Kidney (tissue), 14 donors: ENCODE data around the gene AHSP. TPM values are rescaled to one million over a fixed set of nuclear protein-coding genes. Genes with fewer than 3 reads are reported as not detected.
"Not testable (repeated sequence)": the region's sequence is repeated elsewhere in the genome, so short reads cannot be mapped to it uniquely, and the experiment has no call there.

Experiments
- DNase-seq, 5 donors: peaks; one replicate each; pipeline ENCODE4 v3.0.0-alpha.2; 2013 to 2020
- FAIRE-seq: peaks from 2 replicates; lab custom pipeline; 2012; peaks lifted over from hg19 to GRCh38; lab: Jason Lieb, UNC
- H3K27ac ChIP-seq, 2 donors: one replicate each; pipeline ENCODE4 v1.7.0; 2013; ENCODE audit warnings: low read depth in 2 of 2, low read length in 2 of 2, inconsistent platforms in 1 of 2
- H3K27me3 ChIP-seq: one replicate; pipeline ENCODE4 v1.7.1; 2013; ENCODE audit warnings: low read length, inconsistent platforms; ENCODE audit not compliant: control insufficient read depth, insufficient read depth
- H3K36me3 ChIP-seq, 3 donors: one replicate each; pipeline versions ENCODE4 v1.7.0 to v1.7.1; 2013; ENCODE audit warnings: low read length in 3 of 3, control low read depth in 1 of 3, inconsistent platforms in 1 of 3; ENCODE audit not compliant: insufficient read depth in 3 of 3, control insufficient read depth in 2 of 3
- H3K4me1 ChIP-seq, 3 donors: one replicate each; pipeline versions ENCODE4 v1.7.0 to v1.7.1; 2013; ENCODE audit warnings: low read length in 3 of 3, inconsistent platforms in 1 of 3, low read depth in 1 of 3; ENCODE audit not compliant: control insufficient read depth in 2 of 3, insufficient read depth in 2 of 3
- H3K4me3 ChIP-seq, 3 donors: one replicate each; pipeline versions ENCODE4 v1.7.0 to v1.8.1; 2013; ENCODE audit warnings: low read length in 3 of 3, control low read depth in 1 of 3, inconsistent platforms in 1 of 3
- H3K9ac ChIP-seq, 3 donors: one replicate each; pipeline versions ENCODE4 v1.7.0 to v1.7.1; 2013; ENCODE audit warnings: low read length in 3 of 3, control low read depth in 1 of 3, inconsistent platforms in 1 of 3
- H3K9me3 ChIP-seq, 3 donors: one replicate each; pipeline versions ENCODE4 v1.7.0 to v1.7.1; 2013; ENCODE audit warnings: low read length in 3 of 3, control low read depth in 1 of 3, inconsistent platforms in 1 of 3; ENCODE audit not compliant: control insufficient read depth in 2 of 3, insufficient read depth in 1 of 3
- CTCF ChIP-seq: IDR thresholded peaks from 3 replicates; pipeline ENCODE4 v1.5.1; 2012; ENCODE audit warnings: mild to moderate bottlenecking, moderate library complexity, borderline replicate concordance; ENCODE audit not compliant: insufficient read depth; ENCODE audit errors: extremely low read depth
- intact Hi-C: fragments of 100-400 bp; cut with DNase I; formaldehyde crosslinking; loops from one replicate; pipeline ENCODE4 v1.11.1; 2022
- polyA plus RNA-seq: library from polyadenylated mRNA; stranded (reverse); fragments of 350-450 nt; fragmentation: Illumina TruSeq; extraction: RNeasy Lipid Tissue Mini Kit (QIAGEN cat#74804); gene quantifications from one replicate; pipeline ENCODE4 v1.2.3, GENCODE V29; 2014; ENCODE audit warnings: low read depth, low replicate concordance; ENCODE audit not compliant: insufficient read depth
- total RNA-seq: library from RNA; stranded (reverse); fragmentation: NEBNext Ultra II Directional; extraction: Animal tissue kit (Norgen Biotek cat#: 25700); gene quantifications from one replicate; pipeline ENCODE4 v1.2.1, GENCODE V29; 2021
- donor health status: control.
- donor health status: control.
- donor health status: control.
- donor health status: control.
- donor health status: control.
- donor health status: DM: yes; HTN: yes; CAD: no.
- donor health status: Normal renal cell carcinoma (clear cell type).

The AHSP gene
- total and polyA plus RNA-seq, 2 donors from 2014 or later = not detected

- intact Hi-C loops = no loop called here
- no peak for FAIRE-seq
- H3K27ac ChIP-seq = no peak overlapping the region
- no peak overlapping the region for H3K4me3 ChIP-seq
- H3K4me1 ChIP-seq = no peaks in the 10 kb centered on the region
- no peaks in the 10 kb centered on the region for H3K9me3 ChIP-seq
- no peaks in the 10 kb centered on the region for H3K27me3 ChIP-seq
- TF ChIP-seq CTCF = no peak
- DNase-seq = no peak
- no peaks in the 10 kb centered on the region for H3K36me3 ChIP-seq
- no peak overlapping the region for H3K9ac ChIP-seq
Measured at GRCh38 chr16:31535737-31536136, 8.0 kb downstream of the AHSP start.

DNA sequence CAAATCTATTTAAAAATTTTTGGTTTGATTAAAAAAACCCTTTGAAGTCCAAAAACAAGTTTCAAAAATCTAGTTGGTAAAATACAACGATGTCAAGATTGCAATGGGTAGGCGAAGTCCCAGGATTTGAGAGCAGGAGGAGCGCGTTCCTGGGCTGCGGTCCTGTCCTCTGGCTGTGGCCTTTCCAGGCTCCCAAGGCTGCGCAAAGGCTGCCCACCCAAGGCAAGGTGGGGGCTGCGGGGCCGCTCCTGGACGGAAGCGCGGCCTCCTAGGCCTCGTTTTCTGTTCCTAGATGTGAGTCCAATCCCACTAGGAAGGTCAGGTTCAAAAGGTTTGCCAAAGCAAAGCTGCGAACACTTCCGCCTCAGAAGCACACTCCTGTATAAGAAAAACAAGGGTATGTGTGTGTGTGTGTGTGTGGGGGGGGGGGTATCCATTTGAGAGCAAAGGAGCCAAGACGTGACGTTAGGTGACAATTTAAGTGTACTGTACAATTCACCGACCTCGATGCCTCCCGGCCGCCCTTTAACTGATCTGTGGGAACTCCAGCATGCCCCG lies 9.2 kb downstream of the AHSP start:
- FAIRE-seq = no peak
- H3K27ac ChIP-seq = no peak overlapping the region

DNA sequence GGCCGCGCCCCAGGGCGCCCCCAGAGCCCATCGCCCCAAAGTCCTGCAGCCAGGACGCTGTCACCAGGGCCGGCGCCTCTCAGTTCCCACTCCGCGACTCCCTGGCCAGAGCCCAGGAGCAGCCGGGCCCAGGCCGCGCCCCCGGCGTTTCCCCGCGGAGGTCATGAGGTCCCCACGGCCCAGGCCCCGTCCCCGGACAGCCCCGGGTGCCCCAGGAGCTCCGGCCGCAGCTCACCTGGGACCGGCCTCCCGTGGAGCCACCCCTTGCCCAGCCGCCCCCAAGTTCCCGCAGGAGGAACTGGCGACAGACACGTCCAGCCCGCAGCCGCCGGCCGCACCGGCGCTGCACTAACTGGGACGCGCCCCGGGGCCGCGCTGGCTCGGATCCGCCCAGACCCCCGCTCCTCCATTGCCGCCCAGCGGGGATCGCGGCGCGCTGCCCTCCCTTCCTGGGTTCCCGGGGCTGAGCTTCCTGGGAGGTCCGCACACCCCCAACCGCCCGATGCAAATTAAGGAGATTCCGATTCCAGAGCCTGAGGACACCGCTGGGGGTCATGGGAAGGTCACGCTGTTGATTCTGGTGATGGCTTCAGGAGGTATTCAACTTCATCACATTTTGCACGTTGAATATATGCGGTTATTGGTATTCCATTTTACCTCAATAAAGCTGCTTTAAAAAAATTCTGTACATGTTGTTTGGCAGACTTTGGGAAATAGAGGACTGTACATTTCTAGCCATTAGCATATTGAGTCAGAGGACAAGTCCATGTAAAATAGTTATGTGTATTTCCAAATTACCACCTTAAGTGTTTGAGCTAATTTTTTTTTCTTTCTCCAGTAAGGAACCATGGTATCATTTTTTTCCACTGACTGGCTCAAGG lies 9.9 kb downstream of the AHSP start:
- peak overlapping the region; percentile 7 to 46 (median 37) for H3K4me3 ChIP-seq
- DNase-seq = peak; percentile 57 to 70 (median 64)
- no peaks in the 10 kb centered on the region for H3K27me3 ChIP-seq
- H3K9ac ChIP-seq = no peak overlapping the region
- intact Hi-C loops = no loop called here
- no peak for FAIRE-seq
- no peaks in the 10 kb centered on the region for H3K4me1 ChIP-seq
- H3K36me3 ChIP-seq = no peaks in the 10 kb centered on the region
- H3K9me3 ChIP-seq = no peaks in the 10 kb centered on the region
- no peak for TF ChIP-seq CTCF
- no peak overlapping the region for H3K27ac ChIP-seq

More for the DNA sequence above, 9.2 kb downstream of the AHSP start:
- H3K4me3 ChIP-seq = peak overlapping the region in 2 of 3 donors; percentile 6 to 46
- no peak for TF ChIP-seq CTCF
- H3K27me3 ChIP-seq = no peaks in the 10 kb centered on the region
- peak in 2 of 5 donors; percentile 18 to 21 for DNase-seq
- intact Hi-C loops = no loop called here
- no peaks in the 10 kb centered on the region for H3K36me3 ChIP-seq
- no peak overlapping the region for H3K9ac ChIP-seq
- H3K4me1 ChIP-seq = no peaks in the 10 kb centered on the region
- H3K9me3 ChIP-seq = no peaks in the 10 kb centered on the region

DNA sequence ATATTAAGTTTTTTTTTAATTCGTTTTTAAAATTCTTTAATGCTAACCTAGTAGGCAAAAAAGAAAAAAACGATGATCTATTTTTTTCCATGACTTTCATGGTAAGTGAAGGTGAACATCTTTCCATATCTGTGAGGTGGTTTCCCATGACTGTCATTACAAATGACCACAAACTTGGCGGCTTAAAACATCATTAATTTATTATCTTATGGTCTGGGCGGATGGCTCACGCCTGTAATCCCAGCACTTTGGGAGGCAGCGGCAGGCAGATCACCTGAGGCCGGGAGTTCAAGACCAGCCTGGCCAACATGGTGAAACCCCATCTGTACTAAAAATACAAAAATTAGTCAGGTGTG lies 10.5 kb downstream of the AHSP start:
- FAIRE-seq, DNase-seq, H3K9me3 ChIP-seq, H3K4me1 ChIP-seq, H3K27ac ChIP-seq, intact Hi-C loops, H3K9ac ChIP-seq, H3K27me3 ChIP-seq, H3K4me3 ChIP-seq, H3K36me3 ChIP-seq: not testable (repeated sequence)

DNA sequence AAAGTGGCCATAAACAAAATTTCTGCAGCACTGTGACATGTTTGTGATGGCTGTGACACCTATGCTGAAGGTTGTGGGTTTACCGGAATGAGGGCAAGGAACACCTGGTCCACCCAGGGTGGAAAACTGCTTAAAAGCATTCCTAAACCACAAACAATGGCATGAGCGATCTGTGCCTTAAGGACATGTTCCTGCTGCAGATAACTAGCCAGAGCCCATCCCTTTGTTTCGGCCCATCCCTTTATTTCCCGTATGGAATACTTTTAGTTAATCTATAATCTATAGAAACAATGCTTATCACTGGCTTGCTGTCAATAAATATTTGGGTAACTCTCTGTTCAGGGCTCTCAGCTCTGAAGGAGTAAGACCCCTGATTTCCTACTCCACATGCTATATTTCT lies 12.1 kb downstream of the AHSP start:
- H3K9ac ChIP-seq, H3K4me3 ChIP-seq, intact Hi-C loops, H3K9me3 ChIP-seq, FAIRE-seq, H3K36me3 ChIP-seq, DNase-seq, H3K27me3 ChIP-seq, H3K27ac ChIP-seq, H3K4me1 ChIP-seq: not testable (repeated sequence)
